Liver (tissue), 3 donors: ENCODE results near the gene CSPG5.

Experiments
- CTCF ChIP-seq: fragments of 150-350 bp; IDR thresholded peaks from 2 replicates; pipeline ENCODE4 v1.5.1; 2017; ENCODE audit warnings: improper control_type of control experiment, low read depth, low read length; ENCODE audit not compliant: missing input control
- EGR1 ChIP-seq, 2 donors: IDR thresholded peaks; 2 replicates each; pipeline ENCODE4 v1.6.1; 2016 to 2018; ENCODE audit warnings: antibody characterized with exemption in 2 of 2, low read depth in 2 of 2
- FOXA1 ChIP-seq: IDR thresholded peaks from 2 replicates; pipeline ENCODE4 v1.6.1; 2016; ENCODE audit warnings: antibody characterized with exemption
- JUND ChIP-seq, 2 donors: IDR thresholded peaks; 2 replicates each; pipeline ENCODE4 v1.6.1; 2016; ENCODE audit warnings: antibody characterized with exemption in 2 of 2
- MAX ChIP-seq: IDR thresholded peaks from 2 replicates; pipeline ENCODE4 v1.6.1; 2016; ENCODE audit warnings: antibody characterized with exemption
- RXRA ChIP-seq, 2 donors: IDR thresholded peaks; 2 replicates each; pipeline ENCODE4 v1.6.1; 2017 to 2018; ENCODE audit warnings: antibody characterized with exemption in 2 of 2, mild to moderate bottlenecking in 1 of 2
- SP1 ChIP-seq: IDR thresholded peaks from 2 replicates; pipeline ENCODE4 v1.6.1; 2018; ENCODE audit warnings: antibody characterized with exemption, mild to moderate bottlenecking
- TAF1 ChIP-seq: conservative IDR thresholded peaks from 2 replicates; pipeline ENCODE4 v1.6.1; 2016; ENCODE audit warnings: antibody characterized with exemption, mild to moderate bottlenecking
- donor health status: healthy.
- donor health status: healthy.

GRCh38 chr3:47573190-47574172 is 5.2 kb downstream of the CSPG5 start:
- TF ChIP-seq SP1: no peak
- no peak for TF ChIP-seq CTCF
- no peak for TF ChIP-seq MAX
- TF ChIP-seq FOXA1: no peak
- no peak for TF ChIP-seq TAF1
- no peak for TF ChIP-seq RXRA (IDR thresholded peaks at IDR 0.05)
- no peak for TF ChIP-seq JUND (IDR thresholded peaks at IDR 0.05)
- no peak for TF ChIP-seq EGR1 (IDR thresholded peaks at IDR 0.05; ENCODE audit: low read depth in 2 of 2)
